Left renal pelvis (tissue), 4 donors: ENCODE results near the gene FOLR3. TPM values are rescaled to one million over a fixed set of nuclear protein-coding genes. Genes with fewer than 3 reads are reported as not detected.
"Not testable (repeated sequence)": the region's sequence is repeated elsewhere in the genome, so short reads cannot be mapped to it uniquely, and the experiment has no call there.

Experiments used
- DNase-seq, 4 donors: peaks; one replicate each; pipeline ENCODE4 v3.0.0-alpha.2; 2013; ENCODE audit warnings: low read depth in 4 of 4, low spot score in 3 of 4
- polyA plus RNA-seq, 4 donors: library from polyadenylated mRNA; unstranded; fragments of 120-200 nt; gene quantifications; one replicate each; pipeline ENCODE4 v1.2.1, GENCODE V29; 2013; ENCODE audit not compliant: insufficient read length in 4 of 4

FOLR3 gene
- polyA plus RNA-seq = 1 to 10 TPM in 3 of 4 donors, not detected in 1; 1.6 to 2.7 (median 2.2) TPM

DNA sequence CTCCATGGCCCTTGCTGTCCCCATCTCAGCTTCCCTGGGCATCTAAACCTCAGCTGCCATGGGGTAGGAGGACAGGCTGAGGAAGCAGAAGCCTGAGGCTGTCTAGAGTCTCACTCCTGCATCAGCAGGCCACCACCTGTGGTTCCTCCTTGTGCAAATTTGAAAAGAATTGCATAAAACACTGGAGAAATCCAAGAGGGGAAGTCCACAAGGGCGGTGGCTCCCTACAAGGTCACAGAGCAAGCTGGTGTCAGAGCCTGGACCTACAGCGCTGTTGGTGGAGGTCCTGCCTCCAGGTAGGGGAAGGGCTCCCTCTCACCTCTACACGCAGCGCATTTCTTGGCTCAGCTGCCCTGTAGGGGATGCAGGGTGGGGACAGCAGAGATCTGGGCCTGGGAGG is at the start of gene FOLR3:
TSS of gene FOLR3 (plus strand) at position 253 of the 400 bp plus-strand sequence. CDS start 228 bp downstream, outside the sequence.
- DNase-seq = not testable (repeated sequence)

DNA sequence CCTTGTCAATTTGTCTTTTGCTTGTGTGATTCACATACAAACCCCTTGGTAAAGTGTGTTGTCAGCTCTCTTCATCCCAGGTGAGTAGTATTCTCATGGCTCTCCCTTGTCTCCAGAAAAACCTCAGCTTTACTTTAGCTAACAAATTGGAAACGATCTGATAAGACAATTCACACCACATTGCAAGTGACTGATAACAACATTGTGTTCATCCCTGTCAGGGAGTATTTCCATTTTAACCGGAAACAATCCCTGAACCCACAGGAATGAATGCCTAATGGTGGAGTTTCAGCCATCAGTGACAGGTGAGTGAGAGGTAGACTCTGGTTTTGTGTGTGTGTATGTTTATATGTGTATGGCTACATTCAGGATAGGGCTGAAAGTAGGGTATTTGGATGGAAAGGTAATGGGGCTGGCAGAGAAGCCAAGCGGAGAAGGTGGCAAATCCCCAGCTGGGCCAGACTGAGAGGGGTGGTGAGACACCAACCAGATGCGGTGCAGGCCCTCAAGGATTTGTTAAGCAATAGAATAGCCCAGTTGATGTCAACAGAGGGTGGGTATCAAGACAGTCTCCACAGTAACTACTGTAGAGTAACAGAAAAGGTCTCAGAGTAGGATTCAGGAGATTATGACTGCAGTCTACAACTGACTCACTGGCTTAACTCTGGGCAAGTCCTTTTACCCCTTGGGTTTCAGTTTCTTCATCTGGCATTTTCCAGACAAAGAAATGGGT is 47.3 kb upstream of the FOLR3 start:
- DNase-seq = no peak

DNA sequence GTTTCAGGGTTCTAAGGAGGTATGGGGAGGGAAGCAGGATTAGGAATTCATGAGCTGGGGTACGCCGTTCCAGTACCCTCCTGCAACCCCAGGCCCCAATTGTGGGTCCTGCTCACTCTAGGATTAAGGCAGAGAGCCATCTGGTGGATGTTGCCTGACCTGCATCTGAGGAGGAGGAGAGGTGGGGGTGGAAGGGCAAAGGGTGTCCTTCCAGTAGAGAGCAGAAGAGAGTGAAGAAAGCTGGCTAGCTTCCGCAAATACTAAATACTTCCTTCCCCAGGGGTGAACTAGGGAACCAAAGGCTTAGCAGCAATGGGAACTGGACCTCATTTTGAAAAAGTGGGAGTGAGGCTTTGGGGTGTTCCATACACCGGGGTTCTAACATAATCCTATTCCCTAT is 44.2 kb upstream of the FOLR3 start:
- DNase-seq = peak in 1 of 4 donors; percentile 47

DNA sequence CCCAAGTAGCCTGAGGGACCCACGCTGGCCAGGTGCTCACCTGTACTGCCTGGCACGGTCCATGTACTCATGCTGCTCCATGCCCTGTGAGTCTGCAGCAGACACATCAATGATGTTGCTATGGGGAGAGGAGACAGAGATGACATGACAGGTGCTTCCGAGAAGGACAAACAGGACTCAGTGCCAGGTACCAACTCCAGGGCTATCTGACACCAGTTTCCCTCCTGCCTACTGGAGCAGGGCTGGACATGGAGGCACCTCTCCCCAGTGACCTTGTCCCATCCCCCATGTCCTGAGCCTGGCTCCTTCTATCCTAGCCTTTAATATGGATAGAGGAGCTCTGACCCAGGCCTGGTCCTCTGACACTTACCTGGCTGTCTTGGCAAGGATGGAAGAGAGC is 36.8 kb upstream of the FOLR3 start:
- DNase-seq = no peak

DNA sequence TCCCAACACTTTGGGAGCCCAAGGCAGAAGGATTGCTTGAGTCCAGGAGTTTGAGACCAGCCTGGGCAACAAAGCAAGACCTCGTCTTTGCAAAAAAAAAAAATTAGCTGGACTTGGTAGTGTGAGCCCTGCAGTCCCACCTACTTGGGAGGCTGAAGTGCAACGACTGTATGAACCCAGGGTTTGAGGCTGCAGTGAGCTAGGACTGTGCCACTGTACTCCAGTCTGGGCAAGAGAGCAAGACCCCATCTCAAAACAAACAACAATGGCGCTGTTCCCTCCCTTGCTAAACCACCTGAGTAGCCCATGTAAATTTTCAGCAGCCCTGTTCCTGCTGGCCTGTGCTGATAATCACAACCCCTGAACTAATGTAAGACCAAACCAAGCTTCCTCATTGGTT is 35.5 kb upstream of the FOLR3 start:
- DNase-seq = no peak

DNA sequence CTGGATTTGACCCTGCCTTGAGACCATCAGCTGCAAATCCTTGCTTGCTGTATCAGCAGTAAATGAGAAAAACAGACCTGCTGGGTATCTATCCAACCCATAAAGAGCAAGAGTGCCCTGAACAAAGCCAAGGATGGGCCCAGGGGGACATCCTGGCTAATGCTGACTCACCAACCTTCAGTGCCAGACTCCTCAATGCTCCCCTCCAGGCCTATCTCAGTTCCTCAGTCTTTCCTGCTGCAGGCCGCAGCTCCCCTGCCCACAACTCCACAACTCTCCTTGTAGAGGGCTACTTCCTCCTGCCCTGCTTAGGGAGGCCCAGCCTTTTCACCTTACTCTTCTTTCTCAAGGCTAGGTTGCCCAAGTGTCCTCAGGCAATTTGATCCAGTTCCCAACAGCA is 35.1 kb upstream of the FOLR3 start:
- DNase-seq = no peak

DNA sequence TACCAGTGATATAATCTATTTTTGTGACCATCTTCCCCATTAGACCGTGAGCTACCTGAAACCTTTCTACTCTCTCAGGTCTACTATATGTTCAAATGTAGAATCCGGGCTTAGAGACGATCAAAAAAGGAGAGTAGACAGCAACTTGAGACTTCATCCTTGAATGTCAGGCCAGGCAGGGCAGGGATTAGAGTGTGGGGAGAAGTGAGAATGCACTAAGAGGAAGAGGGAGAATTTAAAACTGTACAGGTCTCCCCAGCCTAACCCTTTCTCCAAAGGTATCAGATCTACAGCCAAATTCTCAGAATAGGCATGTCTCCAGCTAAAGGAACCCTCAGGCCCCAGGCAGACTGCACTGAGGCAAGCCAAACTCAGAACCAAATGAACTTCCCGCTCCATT is 33.4 kb upstream of the FOLR3 start:
- no peak for DNase-seq

DNA sequence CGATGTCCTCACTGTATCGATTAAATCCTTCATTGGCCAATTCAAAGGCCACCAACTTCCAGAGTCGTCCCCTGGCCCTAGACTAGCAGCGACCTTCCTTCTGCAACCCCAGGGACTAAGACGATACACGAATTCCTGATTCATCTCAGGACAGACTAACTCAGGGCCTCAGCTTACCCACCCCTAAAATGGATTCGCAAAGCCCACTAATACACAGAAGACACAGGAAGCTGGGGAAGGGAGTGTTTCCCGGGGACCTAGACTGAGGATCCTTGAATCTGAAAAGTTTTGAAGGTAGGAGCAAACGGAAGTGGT is 32.9 kb upstream of the FOLR3 start:
- DNase-seq = no peak

DNA sequence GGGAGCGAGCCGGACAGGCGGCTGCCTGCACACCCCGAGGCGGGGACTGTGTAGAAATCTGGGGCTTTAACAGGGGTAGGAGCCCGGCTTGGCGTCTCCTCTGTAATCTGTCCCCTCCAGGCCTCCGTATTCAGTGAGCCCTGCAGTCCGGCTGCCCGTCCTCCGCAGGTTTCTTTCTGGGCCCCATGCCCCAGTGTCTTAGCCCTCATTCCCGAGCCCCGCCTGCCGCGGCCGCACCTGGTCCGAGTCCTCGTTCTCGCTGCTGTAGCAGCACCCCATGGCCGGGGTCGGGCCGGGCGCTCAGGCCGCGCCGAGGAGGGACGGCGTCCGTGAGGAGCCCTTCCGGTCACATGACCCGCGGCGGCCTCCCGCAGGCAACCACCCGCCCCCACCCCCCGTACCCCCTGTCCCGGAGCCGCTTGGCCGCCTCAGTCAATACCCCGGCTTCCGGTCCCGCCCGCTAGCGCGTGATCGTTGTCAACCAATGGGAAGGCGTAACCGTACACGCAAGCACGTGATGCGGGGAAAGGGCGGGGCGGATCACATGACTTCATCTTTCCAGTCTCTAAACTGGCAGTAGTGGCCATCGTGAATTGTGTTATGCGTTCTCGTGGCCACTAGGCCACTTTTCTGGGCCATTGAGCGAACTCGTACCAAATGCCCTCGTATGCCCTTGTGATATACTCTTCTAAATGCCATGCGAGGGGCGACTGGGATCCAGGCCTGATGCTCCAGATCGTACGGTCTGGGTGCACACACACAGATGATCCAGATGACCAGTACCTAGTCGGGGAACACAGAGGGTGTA is 32.4 kb upstream of the FOLR3 start, which contains the start of gene LAMTOR1:
TSS of gene LAMTOR1 (minus strand) at position 352 of the 808 bp plus-strand sequence. CDS start at position 279, 73 bp downstream.
- DNase-seq = peak; percentile 97 to 98 (median 98)

DNA sequence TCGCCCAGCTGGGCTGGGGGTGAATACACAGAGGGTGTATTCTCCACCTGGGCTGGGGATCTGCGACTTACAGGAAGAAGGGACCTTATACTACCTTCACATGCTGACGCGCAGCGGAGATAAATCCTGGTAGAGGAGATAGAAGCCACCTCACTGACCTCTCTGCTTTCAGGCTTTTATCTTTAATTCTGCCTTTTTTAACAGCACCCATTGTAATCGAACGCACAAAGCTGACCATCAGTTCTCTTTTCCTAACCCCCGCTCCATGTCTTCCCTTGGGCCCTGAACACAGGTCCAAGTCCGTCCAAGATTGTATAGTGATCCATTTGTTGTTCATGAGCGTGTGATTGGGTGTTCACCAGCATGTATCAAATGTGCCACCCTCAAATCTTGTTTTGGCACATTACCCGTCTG is 31.8 kb upstream of the FOLR3 start:
- DNase-seq = no peak

DNA sequence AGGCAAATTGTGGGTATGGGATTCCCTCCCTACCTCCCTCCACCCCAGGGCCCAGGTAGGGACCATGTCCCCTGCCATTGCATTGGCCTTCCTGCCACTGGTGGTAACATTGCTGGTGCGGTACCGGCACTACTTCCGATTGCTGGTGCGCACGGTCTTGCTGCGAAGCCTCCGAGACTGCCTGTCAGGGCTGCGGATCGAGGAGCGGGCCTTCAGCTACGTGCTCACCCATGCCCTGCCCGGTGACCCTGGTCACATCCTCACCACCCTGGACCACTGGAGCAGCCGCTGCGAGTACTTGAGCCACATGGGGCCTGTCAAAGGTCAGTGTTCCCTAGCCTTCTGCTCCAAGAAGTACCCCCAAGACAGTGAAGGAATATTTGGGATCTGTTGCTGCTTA is 29.6 kb upstream of the FOLR3 start, which contains the start of gene TOMT:
TSS of gene TOMT (plus strand) at position 37 of the 400 bp plus-strand sequence. CDS start at position 65, 28 bp downstream.
- DNase-seq = no peak

DNA sequence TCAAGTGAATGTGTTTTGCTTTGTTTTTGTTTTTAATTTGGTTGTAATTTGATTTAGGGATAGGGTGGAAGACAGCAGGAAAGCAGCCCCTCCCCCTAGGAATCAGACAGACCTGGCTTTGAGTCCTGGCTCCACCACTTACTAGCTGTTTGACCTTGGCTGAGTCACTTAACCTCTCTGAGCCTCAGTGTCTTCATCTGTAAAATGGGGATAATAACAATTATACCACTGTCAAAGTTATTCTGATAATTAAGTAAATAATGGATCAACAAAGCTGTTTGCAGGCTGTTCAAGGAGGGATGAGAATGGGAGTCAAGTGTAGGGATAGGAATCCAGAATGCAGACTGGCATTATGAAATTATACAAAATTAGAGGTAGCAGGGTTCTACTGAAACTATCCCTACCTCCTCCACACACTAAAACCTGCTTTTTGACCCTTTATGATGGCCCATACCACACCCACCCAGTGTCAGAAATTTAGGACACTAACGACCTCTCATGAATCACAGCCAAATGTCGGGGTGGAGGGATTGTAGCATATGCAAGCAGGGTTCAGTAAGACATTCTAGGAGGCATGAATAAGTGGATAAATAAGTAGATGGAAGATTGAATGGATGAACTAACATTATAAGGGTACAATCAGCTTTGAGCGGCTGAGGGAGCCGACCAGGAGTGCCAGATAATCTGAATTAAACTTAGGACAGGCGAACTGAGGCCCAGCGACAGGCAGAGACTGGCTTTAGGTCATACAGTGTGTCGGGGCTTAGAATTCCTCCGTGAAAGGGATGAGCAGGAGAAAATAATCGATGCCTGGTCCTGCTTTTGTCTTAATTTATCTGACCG is 24.0 kb upstream of the FOLR3 start:
- DNase-seq = no peak

DNA sequence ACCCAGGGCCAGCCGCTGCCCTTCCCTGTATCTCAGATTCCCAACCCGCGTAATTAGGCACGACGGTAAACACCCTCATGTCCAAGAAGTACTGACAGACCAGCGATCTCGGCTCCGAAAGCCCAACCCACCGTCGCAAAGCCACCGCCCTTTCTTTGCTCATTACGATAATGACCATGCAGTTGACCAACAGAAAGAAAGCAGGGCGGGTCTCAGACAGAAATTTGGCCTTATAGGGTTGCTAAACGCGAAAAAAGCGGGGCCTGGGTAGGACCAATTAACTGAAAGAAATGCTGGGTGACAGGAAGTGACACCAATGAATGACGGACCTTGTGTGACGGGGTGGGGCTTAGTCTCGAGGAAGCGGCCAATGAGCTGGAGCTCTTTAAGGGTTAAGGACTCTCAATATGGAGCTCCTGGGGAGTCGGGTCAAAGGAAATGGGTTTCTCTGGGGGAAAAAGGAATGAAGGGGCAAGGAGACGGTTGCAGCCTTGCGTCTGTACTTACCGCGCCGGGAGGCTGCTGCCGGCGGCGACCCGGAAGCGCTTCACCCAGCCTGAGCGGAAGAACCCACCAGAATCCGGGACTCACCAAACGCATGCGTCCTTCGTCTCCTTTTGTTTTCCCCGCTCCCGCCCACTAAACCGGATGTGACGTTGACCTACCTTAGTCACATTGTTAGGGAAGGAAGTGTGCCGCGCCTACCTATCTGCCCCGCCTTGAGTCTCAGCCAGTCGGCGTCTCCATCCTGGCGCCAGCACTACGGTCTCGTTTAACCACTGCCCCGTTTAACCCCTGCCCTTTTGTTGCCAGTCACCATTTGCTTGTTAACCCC is 23.2 kb upstream of the FOLR3 start, which contains the start of gene ANAPC15:
TSS of gene ANAPC15 (minus strand) at position 553 of the 835 bp plus-strand sequence. CDS start 1,419 bp downstream, outside the sequence.
- peak; percentile 99 to 100 (median 100) for DNase-seq

DNA sequence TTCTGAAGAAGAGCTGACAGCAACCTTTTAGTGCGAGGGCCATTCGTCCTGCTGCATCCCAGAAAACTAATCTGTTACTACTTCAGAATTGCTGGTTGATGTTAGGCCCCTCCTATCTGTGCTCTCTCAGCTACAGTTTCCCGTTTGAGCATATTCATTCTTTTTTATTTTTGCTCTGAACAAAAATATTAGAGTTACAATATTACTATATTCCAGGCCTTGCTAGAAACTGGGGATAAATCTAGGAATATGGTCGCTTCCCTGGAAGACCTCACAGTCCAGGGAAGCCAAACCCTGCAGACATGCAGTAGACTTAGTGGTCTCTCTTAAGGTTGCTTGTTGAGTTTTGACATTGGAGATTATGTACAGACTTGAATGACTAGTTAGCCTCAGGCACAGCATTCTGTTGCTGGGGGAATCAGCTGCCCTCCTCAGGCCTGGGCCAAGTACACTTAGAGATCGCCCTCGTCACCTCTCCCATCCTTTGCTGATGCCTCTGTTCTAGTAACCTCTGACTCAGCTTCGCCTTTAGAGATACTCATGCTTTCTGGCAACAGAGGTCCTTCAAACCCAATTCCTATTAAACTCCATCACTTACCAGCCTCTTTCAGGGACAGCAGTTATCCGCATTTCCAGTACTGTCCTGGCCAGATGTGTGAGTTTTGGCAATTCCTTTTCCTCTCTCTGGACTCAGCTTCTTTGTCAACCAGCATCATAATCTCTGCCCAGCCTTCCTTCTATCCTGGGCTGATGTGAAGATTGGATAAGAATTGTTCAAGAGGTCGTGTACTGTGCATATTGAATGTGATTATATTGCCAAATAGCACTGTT is 22.3 kb upstream of the FOLR3 start:
- DNase-seq = no peak

DNA sequence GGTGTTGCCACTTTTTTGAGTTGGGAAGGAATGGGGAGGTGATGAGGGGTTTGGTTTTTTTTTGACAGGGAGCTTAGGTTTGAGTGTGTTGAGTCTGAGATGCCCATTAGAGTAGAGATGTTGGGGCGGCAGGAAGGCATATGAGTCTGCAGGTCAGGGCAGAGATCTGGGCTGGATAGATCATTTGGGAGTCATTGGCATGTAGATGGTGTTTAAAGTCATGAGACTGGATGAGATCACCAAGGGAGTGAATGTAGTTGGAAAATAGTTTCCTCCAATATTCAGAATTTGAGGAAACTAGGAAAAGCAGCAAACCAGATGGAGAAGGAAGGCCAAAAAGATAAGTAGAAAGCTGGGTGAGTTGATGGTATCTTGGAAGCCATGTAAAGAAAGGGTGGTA is 21.0 kb upstream of the FOLR3 start:
- no peak for DNase-seq

DNA sequence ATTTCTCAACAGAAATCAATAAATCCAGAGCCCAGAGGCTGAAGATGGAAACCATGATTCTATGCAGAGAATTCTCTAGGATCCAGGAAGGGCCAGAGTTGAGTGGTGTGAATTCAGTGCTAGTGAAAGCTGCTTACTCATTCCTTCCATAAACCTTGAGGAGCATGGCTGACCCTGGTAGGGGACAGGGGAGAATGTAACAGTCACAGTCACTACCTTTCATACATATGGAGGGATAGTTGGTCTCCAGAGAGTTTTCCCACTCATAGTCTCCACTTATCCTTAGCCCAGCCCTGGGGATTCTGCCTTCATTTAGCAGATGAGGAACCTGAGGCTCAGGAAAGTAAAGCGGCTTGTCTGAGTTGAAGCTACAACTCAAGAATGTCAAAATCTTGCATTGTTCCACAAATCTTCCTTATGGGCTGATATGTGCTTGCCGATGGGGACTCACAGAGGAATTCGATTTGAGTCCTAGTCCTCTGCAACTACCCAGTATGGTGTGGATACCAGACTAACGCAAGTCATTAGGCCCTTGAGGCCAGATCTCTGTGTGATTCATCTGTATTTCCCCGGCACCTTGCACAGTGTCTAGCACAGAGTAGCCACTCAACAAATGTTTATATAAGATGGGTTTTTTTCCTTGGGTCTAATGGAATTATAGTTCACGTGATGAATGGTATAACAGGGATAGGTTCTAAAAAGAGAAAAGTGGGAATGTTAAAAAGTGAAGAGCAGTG is 19.3 kb upstream of the FOLR3 start:
- DNase-seq = no peak

DNA sequence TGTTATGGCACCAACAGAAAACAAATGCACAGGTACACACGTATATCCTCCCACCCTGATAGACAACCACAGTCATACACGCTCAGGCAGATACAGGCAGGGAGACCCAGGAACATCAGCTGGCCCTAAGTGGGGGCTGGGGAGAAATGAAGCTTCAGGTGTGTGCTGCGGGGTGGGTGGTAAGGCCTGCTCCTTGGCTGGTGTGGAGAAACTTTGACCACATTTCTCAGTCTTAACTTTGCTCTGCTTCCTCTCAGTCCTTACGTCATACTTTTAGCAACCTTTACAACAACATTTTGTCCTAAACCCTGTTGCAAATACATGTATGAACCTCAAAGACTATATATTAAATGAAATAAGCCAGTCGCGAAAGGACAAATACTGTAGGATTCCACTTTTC is 16.3 kb upstream of the FOLR3 start:
- no peak for DNase-seq

DNA sequence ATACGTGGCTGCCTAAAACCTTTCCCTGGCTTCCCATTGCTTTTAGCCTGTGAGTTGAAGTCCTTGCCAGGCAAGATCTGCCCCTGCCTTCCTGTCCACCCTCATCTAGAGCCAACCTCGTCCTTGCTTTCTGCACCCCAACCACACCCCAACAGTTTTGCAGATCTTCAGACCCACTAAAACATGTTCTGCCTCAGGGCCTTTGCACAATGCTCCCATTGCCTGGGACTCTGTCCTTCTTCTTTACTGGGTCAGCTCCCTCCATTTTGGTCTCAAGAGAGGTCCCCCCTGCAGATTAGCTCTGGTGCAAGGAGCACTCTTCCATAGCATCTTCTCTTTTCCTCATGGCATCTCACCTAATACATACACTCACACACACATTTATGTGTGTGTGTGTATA is 14.6 kb upstream of the FOLR3 start:
- no peak for DNase-seq
